K562 (cell line): Measurements from ENCODE around the gene CAMK2G. TPM values are rescaled to one million over a fixed set of nuclear protein-coding genes. Genes with fewer than 3 reads are reported as not detected.
A peak's percentile ranks its signal among the peaks of the same experiment; 100 is the strongest.

Experiments
- ATAC-seq: fragments of 200-7000 bp; cut with Tn5 transposase; 3 replicates; pipeline ENCODE4 v1.9.1; 2020; ENCODE audit warnings: moderate library complexity
- BruUV-seq: library from RNA; stranded (reverse); fragments of 400-500 nt; replicated peaks from 2 replicates; lab custom pipeline; 2021; lab: Mats Ljungman, UMichigan
- CTCF ChIA-PET: fragments of 300-600 bp; formaldehyde crosslinking; extraction: SDS; loops from one replicate; lab custom pipeline; 2021; ENCODE audit warnings: low intra/inter-chr PET ratio; lab: Yijun Ruan, JAX
- POLR2A ChIA-PET: fragments of 300-600, 350-650 bp; sonication (Branson Sonifier 250); formaldehyde crosslinking; extraction: SDS; loops from one replicate; lab custom pipeline; 2021; ENCODE audit warnings: antibody characterized with exemption, inconsistent platforms; lab: Yijun Ruan, JAX
- DNase-seq, 4 experiments: peaks; one replicate each; pipeline versions ENCODE4 v3.0.0 to v3.0.0-alpha.2; 2011 to 2018; ENCODE audit warnings: low spot score in 3 of 4, mixed read lengths in 3 of 4; ENCODE audit errors: extremely low read depth in 1 of 4
- FAIRE-seq: peaks from 2 replicates; lab custom pipeline; 2011; peaks lifted over from hg19 to GRCh38; lab: Jason Lieb, UNC
- H2AFZ ChIP-seq: 2 replicates; pipeline ENCODE4 v1.6.0; 2011; ENCODE audit warnings: low read depth, low read length, control low read depth, inconsistent platforms
- H3K27ac ChIP-seq: fragments of 200-600 bp; 3 replicates; pipeline ENCODE4 v1.8.0; 2011; ENCODE audit warnings: low read depth, mild to moderate bottlenecking, control low read depth, inconsistent platforms, low read length, moderate library complexity, mixed read lengths; ENCODE audit errors: extremely low read depth
- H3K27me3 ChIP-seq, 2 experiments: fragments of 300-600 bp in 1 of 2; 2 replicates in 1 of 2; 3 replicates in 1 of 2; pipeline versions ENCODE4 v1.6.0 to v1.8.0; 2011; ENCODE audit warnings: inconsistent platforms in 2 of 2, low read length in 2 of 2, mild to moderate bottlenecking in 1 of 2, mixed read lengths in 1 of 2, moderate library complexity in 1 of 2; ENCODE audit not compliant: control insufficient read depth in 2 of 2, insufficient read depth in 2 of 2
- H3K36me3 ChIP-seq: fragments of 300-600 bp; 3 replicates; pipeline ENCODE4 v1.8.0; 2011; ENCODE audit warnings: mild to moderate bottlenecking, low read length, inconsistent platforms; ENCODE audit not compliant: control insufficient read depth, insufficient read depth
- H3K4me1 ChIP-seq, 2 experiments: fragments of 200-600 bp in 1 of 2; replicated peaks in 1 of 2; 2 replicates in 1 of 2; 3 replicates in 1 of 2; pipeline versions ENCODE4 v1.5.1 to v1.8.0; 2011; ENCODE audit warnings: inconsistent platforms in 2 of 2, low read length in 2 of 2, mild to moderate bottlenecking in 1 of 2, mixed read lengths in 1 of 2, moderate library complexity in 1 of 2; ENCODE audit not compliant: control insufficient read depth in 2 of 2, insufficient read depth in 2 of 2
- H3K4me2 ChIP-seq: 2 replicates; pipeline ENCODE4 v1.6.1; 2011; ENCODE audit warnings: low read length, control low read depth, inconsistent platforms, mixed read lengths; ENCODE audit not compliant: insufficient read depth
- H3K4me3 ChIP-seq: fragments of 200-600 bp; sonication (generic), shearing (Covaris generic); 2 replicates; pipeline ENCODE4 v1.5.1; 2016; ENCODE audit warnings: control low read depth, inconsistent platforms
- H3K79me2 ChIP-seq: fragments of 200-600 bp; 3 replicates; pipeline ENCODE4 v1.8.0; 2011; ENCODE audit warnings: low read length, inconsistent platforms; ENCODE audit not compliant: control insufficient read depth, insufficient read depth
- H3K9ac ChIP-seq, 2 experiments: 2 replicates each; pipeline versions ENCODE4 v1.6.0 to v1.6.1; 2011; ENCODE audit warnings: low read depth in 2 of 2, low read length in 2 of 2, control low read depth in 1 of 2, inconsistent platforms in 1 of 2, mild to moderate bottlenecking in 1 of 2, mixed read lengths in 1 of 2; ENCODE audit not compliant: insufficient read depth in 1 of 2
- H3K9me1 ChIP-seq: one replicate; pipeline ENCODE4 v1.6.0; 2011; ENCODE audit warnings: inconsistent platforms, mild to moderate bottlenecking, low read length, moderate library complexity; ENCODE audit not compliant: control insufficient read depth, insufficient read depth
- H3K9me3 ChIP-seq: replicated peaks from 2 replicates; pipeline ENCODE4 v1.5.1; 2011; ENCODE audit warnings: low read depth, low read length, inconsistent platforms; ENCODE audit not compliant: control insufficient read depth, insufficient read depth
- H4K20me1 ChIP-seq: replicated peaks from 2 replicates; pipeline ENCODE4 v1.6.1; 2011; ENCODE audit warnings: low read length, inconsistent platforms, mixed read lengths; ENCODE audit not compliant: control insufficient read depth, insufficient read depth
- E2F3 ChIP-seq: fragments of 250-450 bp; sonication (Bioruptor Pico); IDR thresholded peaks from 2 replicates; pipeline ENCODE4 v1.4.0; 2020; ENCODE audit warnings: mild to moderate bottlenecking
- MAFK ChIP-seq: IDR thresholded peaks from 2 replicates; pipeline ENCODE4 v1.6.1; 2011; ENCODE audit warnings: low read length, improper control_type of control experiment
- MAZ ChIP-seq, 2 experiments: fragments of 450-650 bp in 1 of 2; sonication (generic) in 1 of 2; formaldehyde crosslinking; IDR thresholded peaks in 1 of 2; conservative IDR thresholded peaks in 1 of 2; 2 replicates each; pipeline versions ENCODE4 v1.4.0 to v1.5.0; 2020; ENCODE audit warnings: mild to moderate bottlenecking in 1 of 2, missing genetic modification reagents in 1 of 2
- NCOR1 ChIP-seq: fragments of 450-650 bp; IDR thresholded peaks from 2 replicates; pipeline ENCODE4 v1.6.1; 2016; ENCODE audit warnings: mild to moderate bottlenecking, moderate library complexity
- NFATC3 ChIP-seq: fragments of 450-650 bp; IDR thresholded peaks from 2 replicates; pipeline ENCODE4 v1.6.1; 2017; ENCODE audit warnings: mild to moderate bottlenecking
- POLR2G ChIP-seq: fragments of 200-400 bp; formaldehyde crosslinking; IDR thresholded peaks from 2 replicates; pipeline ENCODE4 v1.6.1; 2017; ENCODE audit warnings: low read depth, mild to moderate bottlenecking, antibody characterized with exemption, low read length, moderate library complexity
- RBFOX2 ChIP-seq: fragments of 200-400 bp; formaldehyde crosslinking; IDR thresholded peaks from 2 replicates; pipeline ENCODE4 v1.6.1; 2017; ENCODE audit warnings: low read depth, mild to moderate bottlenecking, low read length, moderate library complexity
- RBM39 ChIP-seq: fragments of 200-400 bp; formaldehyde crosslinking; optimal IDR thresholded peaks from 2 replicates; pipeline ENCODE3; 2018; ENCODE audit warnings: low read depth, low read length
- SETDB1 ChIP-seq: IDR thresholded peaks from one replicate; pipeline ENCODE4 v1.6.1; 2012; ENCODE audit warnings: low read length, control low read depth, inconsistent platforms
- SIRT6 ChIP-seq: IDR thresholded peaks from one replicate; pipeline ENCODE4 v1.6.1; 2012; ENCODE audit warnings: low read depth, mild to moderate bottlenecking, control low read depth, inconsistent platforms, low read length, moderate library complexity
- SMARCC2 ChIP-seq: fragments of 450-650 bp; IDR thresholded peaks from 2 replicates; pipeline ENCODE4 v1.6.1; 2017; ENCODE audit warnings: antibody characterized with exemption, moderate library complexity, mild to moderate bottlenecking, low read depth
- STAT5B ChIP-seq: fragments of 250-450 bp; sonication (Bioruptor Pico); IDR thresholded peaks from 2 replicates; pipeline ENCODE4 v1.8.0; 2021; ENCODE audit warnings: mild to moderate bottlenecking, inconsistent platforms
- TRIM25 ChIP-seq: fragments of 450-650 bp; IDR thresholded peaks from 2 replicates; pipeline ENCODE4 v1.7.0; 2016; ENCODE audit warnings: borderline replicate concordance
- whole genome bisulfite sequencing: fragments of 100-300 bp; shearing (Covaris generic); methylation state at CpG from one replicate; pipeline ENCODE4 v1.1.6; 2016; ENCODE audit warnings: low coverage, mixed read lengths; ENCODE audit not compliant: insufficient coverage; ENCODE audit errors: missing lambda C conversion rate; 5-methylcytosine and 5-hydroxymethylcytosine counted together
- in situ Hi-C: fragments of 300-500 bp; cut with MboI; formaldehyde crosslinking; loops from 4 replicates; pipeline ENCODE4 v1.15.0; 2018; ENCODE audit warnings: inconsistent platforms, mixed read lengths
- intact Hi-C: fragments of 100-400 bp; cut with micrococcal nuclease; formaldehyde crosslinking; loops from 2 replicates; pipeline ENCODE4 v1.14.2; 2022
- polyA plus RNA-seq, 8 experiments: library from polyadenylated mRNA; depleted of rRNA in 4 of 8; stranded (reverse) in 5 of 8; unstranded in 3 of 8; fragments of >200 nt; fragmentation: Nextera tagmentation in 2 of 8; fragmentation: Illumina TruSeq in 1 of 8; extraction: Ambion mirVana in 2 of 8; extraction: Trizol in 1 of 8; gene quantifications; 2 replicates each; pipeline versions ENCODE4 v1.2.1 to v1.2.3, GENCODE V29; 2011 to 2014; ENCODE audit warnings: inconsistent platforms in 1 of 8, missing spikeins in 1 of 8
- total RNA-seq, 7 experiments: library from RNA; depleted of rRNA in 6 of 7; stranded (reverse); fragments of >200 nt in 6 of 7; fragmentation: Illumina TruSeq in 2 of 7; extraction: Trizol in 2 of 7; gene quantifications; 2 replicates each; pipeline versions ENCODE4 v1.2.1 to v1.2.3, GENCODE V29; 2011 to 2021; ENCODE audit warnings: low replicate concordance in 1 of 7
- TF ChIP-seq, protein P1 (sequence below): fragments of 450-650 bp; IDR thresholded peaks from 2 replicates; pipeline ENCODE4 v1.7.1; 2018; ENCODE audit warnings: mild to moderate bottlenecking, low read depth; ENCODE audit not compliant: partially characterized antibody
- TF ChIP-seq, protein P2 (sequence below): fragments of 250-450 bp; sonication (Bioruptor Pico); IDR thresholded peaks from 2 replicates; pipeline ENCODE4 v1.9.0; 2021; ENCODE audit warnings: mild to moderate bottlenecking, inconsistent platforms

CAMK2G gene
- total and polyA plus RNA-seq, 9 of the 15 experiments (the other 6 are each of a cell fraction or from before 2014, with no cell fraction given) = 9.0 to 37.9 (median 32.6) TPM

GRCh38 chr10:73806176-73806950, 68.0 kb downstream of the CAMK2G start:
- Histone ChIP-seq H3K4me3 (no peak overlapping the region), H3K4me2 (no peak overlapping the region), H3K27ac (no peak overlapping the region), H3K36me3 (peaks cover 67% of the 10 kb centered on the region), H3K27me3 (no peaks in the 10 kb centered on the region), H3K4me1 (peaks cover 23 to 34% of the 10 kb centered on the region in 2 experiments), H2AFZ (no peak overlapping the region), H3K9me3 (no peaks in the 10 kb centered on the region), H3K79me2 (peaks cover 11% of the 10 kb centered on the region), H4K20me1 (peaks cover 5% of the 10 kb centered on the region; the same call in 1 of the 2 replicates), H3K9ac (peak overlapping the region in 1 of 2 experiments; percentile 76; a peak in 2 of 4 replicates), H3K9me1 (no peaks in the 10 kb centered on the region)
- in situ Hi-C loops (no loop called here), intact Hi-C loops (no loop called here)
- DNase-seq (no peak), FAIRE-seq (no peak), ATAC-seq (no peak)
- BruUV-seq = no TSS peak
- 82% methylated on average over 14 of the region's 14 CpGs for WGBS
- CTCF ChIA-PET = no interaction called here
- POLR2A ChIA-PET = interaction anchor here (0.6 to 3.6 kb wide), 4 partner anchors 7 to 669 kb away, joined by 3 to 20 read pairs (median 4); no protein-coding TSS in a partner anchor
- TF ChIP-seq, protein P1, sequence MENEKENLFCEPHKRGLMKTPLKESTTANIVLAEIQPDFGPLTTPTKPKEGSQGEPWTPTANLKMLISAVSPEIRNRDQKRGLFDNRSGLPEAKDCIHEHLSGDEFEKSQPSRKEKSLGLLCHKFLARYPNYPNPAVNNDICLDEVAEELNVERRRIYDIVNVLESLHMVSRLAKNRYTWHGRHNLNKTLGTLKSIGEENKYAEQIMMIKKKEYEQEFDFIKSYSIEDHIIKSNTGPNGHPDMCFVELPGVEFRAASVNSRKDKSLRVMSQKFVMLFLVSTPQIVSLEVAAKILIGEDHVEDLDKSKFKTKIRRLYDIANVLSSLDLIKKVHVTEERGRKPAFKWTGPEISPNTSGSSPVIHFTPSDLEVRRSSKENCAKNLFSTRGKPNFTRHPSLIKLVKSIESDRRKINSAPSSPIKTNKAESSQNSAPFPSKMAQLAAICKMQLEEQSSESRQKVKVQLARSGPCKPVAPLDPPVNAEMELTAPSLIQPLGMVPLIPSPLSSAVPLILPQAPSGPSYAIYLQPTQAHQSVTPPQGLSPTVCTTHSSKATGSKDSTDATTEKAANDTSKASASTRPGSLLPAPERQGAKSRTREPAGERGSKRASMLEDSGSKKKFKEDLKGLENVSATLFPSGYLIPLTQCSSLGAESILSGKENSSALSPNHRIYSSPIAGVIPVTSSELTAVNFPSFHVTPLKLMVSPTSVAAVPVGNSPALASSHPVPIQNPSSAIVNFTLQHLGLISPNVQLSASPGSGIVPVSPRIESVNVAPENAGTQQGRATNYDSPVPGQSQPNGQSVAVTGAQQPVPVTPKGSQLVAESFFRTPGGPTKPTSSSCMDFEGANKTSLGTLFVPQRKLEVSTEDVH = no peak
- TF ChIP-seq STAT5B (CRISPR knock-in tag) = no peak
- TF ChIP-seq SMARCC2 = no peak
- no peak for TF ChIP-seq SIRT6
- no peak for TF ChIP-seq E2F3
- TF ChIP-seq POLR2G = 0 out of 2 replicates have a peak, but pooled peaks have one; percentile 35
- TF ChIP-seq, protein P2, sequence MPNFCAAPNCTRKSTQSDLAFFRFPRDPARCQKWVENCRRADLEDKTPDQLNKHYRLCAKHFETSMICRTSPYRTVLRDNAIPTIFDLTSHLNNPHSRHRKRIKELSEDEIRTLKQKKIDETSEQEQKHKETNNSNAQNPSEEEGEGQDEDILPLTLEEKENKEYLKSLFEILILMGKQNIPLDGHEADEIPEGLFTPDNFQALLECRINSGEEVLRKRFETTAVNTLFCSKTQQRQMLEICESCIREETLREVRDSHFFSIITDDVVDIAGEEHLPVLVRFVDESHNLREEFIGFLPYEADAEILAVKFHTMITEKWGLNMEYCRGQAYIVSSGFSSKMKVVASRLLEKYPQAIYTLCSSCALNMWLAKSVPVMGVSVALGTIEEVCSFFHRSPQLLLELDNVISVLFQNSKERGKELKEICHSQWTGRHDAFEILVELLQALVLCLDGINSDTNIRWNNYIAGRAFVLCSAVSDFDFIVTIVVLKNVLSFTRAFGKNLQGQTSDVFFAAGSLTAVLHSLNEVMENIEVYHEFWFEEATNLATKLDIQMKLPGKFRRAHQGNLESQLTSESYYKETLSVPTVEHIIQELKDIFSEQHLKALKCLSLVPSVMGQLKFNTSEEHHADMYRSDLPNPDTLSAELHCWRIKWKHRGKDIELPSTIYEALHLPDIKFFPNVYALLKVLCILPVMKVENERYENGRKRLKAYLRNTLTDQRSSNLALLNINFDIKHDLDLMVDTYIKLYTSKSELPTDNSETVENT (CRISPR knock-in tag) = no peak
- no peak for TF ChIP-seq SETDB1
- TF ChIP-seq MAZ (CRISPR knock-in tag; conservative IDR thresholded peaks at IDR 0.05 in 1 of 2, IDR thresholded peaks at IDR 0.05 in 1 of 2) = no peak
- no peak for TF ChIP-seq TRIM25
- TF ChIP-seq RBM39 = no peak
- TF ChIP-seq NCOR1 = no peak
- TF ChIP-seq MAFK = no peak
- no peak for TF ChIP-seq NFATC3
- TF ChIP-seq RBFOX2 = peak; percentile 38; the same call in 1 of the 2 replicates
